ENCODE measurements around the gene CDH18.

Gene CDH18

DNA sequence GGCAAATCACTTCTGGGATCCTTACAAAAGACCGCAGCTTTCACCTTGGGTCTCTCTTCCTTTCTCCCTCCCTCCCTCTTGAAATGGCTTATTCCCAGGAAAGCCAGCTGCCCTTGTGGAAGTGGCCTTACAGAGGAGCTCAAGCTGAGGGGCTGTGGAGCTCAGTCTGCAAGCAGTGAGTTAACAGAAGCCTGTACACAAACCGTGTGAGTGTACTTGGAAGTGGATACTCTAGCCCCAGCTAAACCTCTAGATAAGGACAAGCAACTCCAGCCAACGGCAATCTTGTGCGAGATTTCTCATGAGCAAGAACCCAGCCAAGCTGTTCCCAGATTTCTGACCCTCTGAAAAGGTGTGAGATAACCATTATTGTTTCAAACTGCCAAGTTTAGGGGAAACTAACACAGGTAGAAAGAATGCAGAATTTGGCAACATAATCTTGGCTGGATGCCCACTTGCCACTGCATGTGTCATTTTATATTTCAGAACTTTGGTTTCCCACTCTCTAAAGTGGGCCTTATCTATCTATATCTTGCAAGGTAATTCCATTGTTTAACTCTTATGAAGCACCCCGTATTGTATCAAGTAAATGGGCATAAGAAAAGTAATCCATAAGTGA lies 85.6 kb downstream of the CDH18 start:
- in situ Hi-C loops (cut with MboI; ENCODE audit: low pct_unique_long_range_greater_than_20kb, low sequenced_read_pairs, unreplicated experiment) = no loop called here
- DNase-seq (ENCODE audit: low spot score) = no peak
- TF ChIP-seq, protein P1, sequence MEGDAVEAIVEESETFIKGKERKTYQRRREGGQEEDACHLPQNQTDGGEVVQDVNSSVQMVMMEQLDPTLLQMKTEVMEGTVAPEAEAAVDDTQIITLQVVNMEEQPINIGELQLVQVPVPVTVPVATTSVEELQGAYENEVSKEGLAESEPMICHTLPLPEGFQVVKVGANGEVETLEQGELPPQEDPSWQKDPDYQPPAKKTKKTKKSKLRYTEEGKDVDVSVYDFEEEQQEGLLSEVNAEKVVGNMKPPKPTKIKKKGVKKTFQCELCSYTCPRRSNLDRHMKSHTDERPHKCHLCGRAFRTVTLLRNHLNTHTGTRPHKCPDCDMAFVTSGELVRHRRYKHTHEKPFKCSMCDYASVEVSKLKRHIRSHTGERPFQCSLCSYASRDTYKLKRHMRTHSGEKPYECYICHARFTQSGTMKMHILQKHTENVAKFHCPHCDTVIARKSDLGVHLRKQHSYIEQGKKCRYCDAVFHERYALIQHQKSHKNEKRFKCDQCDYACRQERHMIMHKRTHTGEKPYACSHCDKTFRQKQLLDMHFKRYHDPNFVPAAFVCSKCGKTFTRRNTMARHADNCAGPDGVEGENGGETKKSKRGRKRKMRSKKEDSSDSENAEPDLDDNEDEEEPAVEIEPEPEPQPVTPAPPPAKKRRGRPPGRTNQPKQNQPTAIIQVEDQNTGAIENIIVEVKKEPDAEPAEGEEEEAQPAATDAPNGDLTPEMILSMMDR (IDR thresholded peaks at IDR 0.05; ENCODE audit: extremely low read depth, insufficient read depth, missing control alignments) = no peak

DNA sequence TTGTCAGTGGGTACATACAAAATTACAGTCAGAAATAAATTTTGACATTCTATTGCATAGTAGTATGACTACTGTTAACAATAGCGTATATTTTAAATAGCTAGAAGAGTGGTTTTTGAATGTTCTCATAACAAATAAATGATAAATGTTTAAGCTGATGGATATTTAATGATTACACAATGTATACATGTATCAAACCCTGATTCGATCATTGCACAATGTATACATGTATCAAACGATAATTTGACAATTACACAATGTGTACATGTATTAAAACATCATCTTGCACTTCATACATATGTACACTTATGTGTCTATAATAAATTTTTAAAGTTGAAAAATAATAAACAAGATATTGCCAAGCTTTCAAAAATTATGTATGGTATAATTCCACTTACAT lies 87.7 kb downstream of the CDH18 start:
- TF ChIP-seq, protein P1 (IDR thresholded peaks at IDR 0.05; ENCODE audit: extremely low read depth, insufficient read depth, missing control alignments) = no peak
- no peak for DNase-seq (ENCODE audit: low spot score)
- in situ Hi-C loops (cut with MboI; ENCODE audit: low pct_unique_long_range_greater_than_20kb, low sequenced_read_pairs, unreplicated experiment) = no loop called here

DNA sequence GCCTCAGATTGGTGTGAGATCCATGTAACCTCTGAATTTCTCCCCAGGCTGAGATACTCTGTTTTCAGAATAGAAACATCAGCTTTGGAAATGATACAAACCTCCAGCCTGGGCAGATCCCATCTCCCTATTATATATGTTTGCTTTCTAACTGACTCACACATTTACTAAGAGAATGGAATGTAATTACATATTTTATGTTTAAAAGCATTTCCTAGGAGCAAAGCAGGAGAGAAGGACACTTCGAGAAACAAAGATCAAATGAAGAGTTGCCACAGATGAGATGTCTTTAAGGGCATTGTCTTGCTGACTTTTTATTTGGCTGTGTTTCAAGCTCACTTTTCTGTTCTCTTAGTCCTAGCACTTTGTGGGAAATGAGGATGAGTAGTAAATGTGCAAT lies 96.3 kb downstream of the CDH18 start:
- in situ Hi-C loops (cut with MboI; ENCODE audit: low pct_unique_long_range_greater_than_20kb, low sequenced_read_pairs, unreplicated experiment) = no loop called here
- DNase-seq (ENCODE audit: low spot score) = no peak
- TF ChIP-seq, protein P1 (IDR thresholded peaks at IDR 0.05; ENCODE audit: extremely low read depth, insufficient read depth, missing control alignments) = no peak

DNA sequence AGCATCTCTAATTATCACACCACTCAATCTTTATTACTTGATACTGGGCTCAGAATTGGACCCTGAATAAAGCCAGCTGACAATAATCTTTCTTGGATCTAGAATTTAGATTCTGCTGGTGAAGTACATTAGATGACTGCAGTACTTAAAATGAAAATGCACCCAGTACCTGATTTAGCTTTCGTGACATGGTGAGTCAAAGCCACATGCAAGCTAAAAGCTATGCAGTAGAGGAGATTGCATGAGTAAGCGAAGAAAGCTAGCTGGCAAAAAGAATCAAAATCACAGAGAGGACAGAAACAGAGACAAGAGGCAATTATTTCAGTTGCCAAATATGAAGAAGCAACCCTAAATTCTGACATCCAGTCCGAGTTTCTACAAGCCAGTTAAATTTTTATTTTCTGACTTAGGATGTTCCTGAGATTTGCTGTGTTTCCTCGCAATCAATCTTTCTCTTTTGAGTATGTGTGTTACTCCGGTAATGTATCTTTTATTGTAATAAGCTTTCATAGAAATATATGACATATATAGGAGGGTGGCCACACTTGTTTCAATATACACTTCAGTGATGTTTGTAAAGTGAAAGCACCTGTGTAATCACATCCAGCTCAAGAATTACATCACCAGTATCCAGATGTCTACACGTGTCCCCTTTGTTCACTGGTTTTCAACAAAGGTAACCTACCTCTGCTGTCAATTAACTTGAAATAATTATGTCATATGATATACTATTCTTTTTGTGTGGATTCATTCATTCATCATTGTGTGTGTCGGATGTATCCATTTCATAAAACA lies 101.7 kb downstream of the CDH18 start:
- TF ChIP-seq, protein P1 (IDR thresholded peaks at IDR 0.05; ENCODE audit: extremely low read depth, insufficient read depth, missing control alignments) = no peak
- DNase-seq (ENCODE audit: low spot score) = no peak
- in situ Hi-C loops (cut with MboI; ENCODE audit: low pct_unique_long_range_greater_than_20kb, low sequenced_read_pairs, unreplicated experiment) = no loop called here

DNA sequence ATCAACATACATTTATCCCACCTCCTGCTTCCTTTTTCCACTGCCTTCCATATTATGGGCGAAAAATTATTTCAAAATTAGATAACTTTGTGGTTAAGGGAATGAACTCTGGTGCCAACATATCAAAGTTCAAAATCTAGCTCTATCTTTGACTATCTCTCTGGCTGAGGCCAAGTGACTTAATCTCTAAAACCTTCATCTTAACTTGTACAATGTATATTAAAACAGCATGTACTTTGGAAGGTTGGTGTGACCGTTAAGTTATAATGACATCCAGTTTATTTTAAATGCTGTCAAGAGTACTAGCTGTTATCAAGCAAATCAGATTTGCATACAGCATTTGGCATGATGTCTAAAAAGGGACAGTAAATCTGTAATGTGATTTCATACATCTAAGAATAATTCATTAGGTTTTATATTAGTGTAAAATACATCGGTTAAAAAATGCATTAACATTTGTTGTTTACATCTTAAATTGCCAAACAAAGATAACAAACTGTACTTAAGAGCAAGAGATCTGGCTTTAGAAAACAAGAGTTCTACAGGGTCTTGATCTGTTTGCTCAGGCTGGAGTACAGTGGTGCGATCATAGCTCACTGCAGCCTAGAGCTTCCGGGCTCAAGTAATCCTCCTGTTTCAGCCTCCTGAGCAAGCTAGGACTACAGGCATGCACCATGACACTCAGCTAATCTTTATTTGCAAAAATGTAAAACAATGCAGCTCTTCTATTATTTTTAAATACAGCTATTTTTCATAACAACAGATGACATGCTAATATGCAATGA lies 102.8 kb downstream of the CDH18 start:
- TF ChIP-seq, protein P1 (IDR thresholded peaks at IDR 0.05; ENCODE audit: extremely low read depth, insufficient read depth, missing control alignments) = no peak
- no peak for DNase-seq (ENCODE audit: low spot score)
- in situ Hi-C loops (cut with MboI; ENCODE audit: low pct_unique_long_range_greater_than_20kb, low sequenced_read_pairs, unreplicated experiment) = no loop called here

DNA sequence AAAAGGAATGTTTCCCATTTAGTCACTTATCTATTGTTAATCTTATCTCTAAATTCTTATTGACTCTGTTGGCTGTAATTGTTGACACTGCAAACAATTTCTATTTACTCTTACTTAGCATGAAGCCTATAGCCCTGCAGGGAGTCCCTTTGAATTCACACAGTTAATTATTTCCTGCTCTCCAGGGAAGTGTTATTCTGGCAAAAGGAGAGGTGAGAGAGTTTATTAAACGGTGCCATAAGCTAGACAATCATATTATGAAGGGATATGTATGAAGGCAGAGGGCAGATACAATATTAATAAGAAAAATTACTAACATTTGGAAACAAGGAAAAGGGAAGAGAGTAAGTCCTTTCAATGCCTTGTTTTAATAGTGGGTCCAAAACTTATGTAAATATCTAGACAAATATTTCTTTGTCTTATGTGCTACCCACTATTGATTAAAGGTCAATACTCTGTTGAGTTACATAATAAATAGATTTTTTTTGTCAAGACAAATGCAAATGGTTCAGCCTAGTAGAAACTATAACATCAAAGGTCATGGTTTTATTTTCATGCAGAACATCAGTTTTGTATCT lies 107.1 kb downstream of the CDH18 start:
- TF ChIP-seq, protein P1 (IDR thresholded peaks at IDR 0.05; ENCODE audit: extremely low read depth, insufficient read depth, missing control alignments) = no peak
- in situ Hi-C loops (cut with MboI; ENCODE audit: low pct_unique_long_range_greater_than_20kb, low sequenced_read_pairs, unreplicated experiment) = no loop called here
- no peak for DNase-seq (ENCODE audit: low spot score)

Data from GM13977 (cell line).